ENCODE measurements around the gene CTSL.

Gene CTSL

DNA sequence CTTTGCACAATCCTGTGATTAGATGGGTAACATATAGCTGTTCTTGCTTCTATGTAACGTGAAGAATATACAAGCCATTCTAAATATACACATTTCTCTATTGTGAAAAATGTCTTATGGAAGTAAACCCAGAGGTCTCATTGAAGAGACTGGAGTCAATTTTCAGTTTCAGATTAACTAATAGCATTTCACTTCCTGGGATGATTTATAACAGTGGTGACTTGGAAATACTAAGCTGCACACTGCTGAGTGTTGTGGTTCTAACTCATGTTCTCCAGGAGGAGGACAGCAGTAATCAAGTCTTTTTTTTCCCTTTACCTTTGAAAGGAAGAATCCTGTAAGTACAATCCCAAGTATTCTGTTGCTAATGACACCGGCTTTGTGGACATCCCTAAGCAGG lies 3.3 kb downstream of the CTSL start:
- Mint-ChIP-seq H3K27me3 (ENCODE audit: low read depth) (no peaks in the 10 kb centered on the region), H3K4me3 (peak overlapping the region; percentile 53 to 70 (median 59)), H3K9me3 (no peaks in the 10 kb centered on the region), H3K27ac (no peak overlapping the region), H3K4me1 (peaks cover 16% of the 10 kb centered on the region), H3K36me3 (ENCODE audit: low read depth) (peaks cover 42% of the 10 kb centered on the region)
- TF ChIP-seq, protein P1, sequence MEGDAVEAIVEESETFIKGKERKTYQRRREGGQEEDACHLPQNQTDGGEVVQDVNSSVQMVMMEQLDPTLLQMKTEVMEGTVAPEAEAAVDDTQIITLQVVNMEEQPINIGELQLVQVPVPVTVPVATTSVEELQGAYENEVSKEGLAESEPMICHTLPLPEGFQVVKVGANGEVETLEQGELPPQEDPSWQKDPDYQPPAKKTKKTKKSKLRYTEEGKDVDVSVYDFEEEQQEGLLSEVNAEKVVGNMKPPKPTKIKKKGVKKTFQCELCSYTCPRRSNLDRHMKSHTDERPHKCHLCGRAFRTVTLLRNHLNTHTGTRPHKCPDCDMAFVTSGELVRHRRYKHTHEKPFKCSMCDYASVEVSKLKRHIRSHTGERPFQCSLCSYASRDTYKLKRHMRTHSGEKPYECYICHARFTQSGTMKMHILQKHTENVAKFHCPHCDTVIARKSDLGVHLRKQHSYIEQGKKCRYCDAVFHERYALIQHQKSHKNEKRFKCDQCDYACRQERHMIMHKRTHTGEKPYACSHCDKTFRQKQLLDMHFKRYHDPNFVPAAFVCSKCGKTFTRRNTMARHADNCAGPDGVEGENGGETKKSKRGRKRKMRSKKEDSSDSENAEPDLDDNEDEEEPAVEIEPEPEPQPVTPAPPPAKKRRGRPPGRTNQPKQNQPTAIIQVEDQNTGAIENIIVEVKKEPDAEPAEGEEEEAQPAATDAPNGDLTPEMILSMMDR (IDR thresholded peaks at IDR 0.05; ENCODE audit: unreplicated experiment in 3 of 3): no peak

- Mint-ChIP-seq H3K27ac (no peak overlapping the region), H3K36me3 (ENCODE audit: low read depth) (peaks cover 42% of the 10 kb centered on the region), H3K4me3 (no peak overlapping the region), H3K4me1 (peaks cover 9% of the 10 kb centered on the region), H3K27me3 (ENCODE audit: low read depth) (no peaks in the 10 kb centered on the region), H3K9me3 (no peaks in the 10 kb centered on the region)
- TF ChIP-seq, protein P1 (IDR thresholded peaks at IDR 0.05; ENCODE audit: unreplicated experiment in 3 of 3): no peak
Observed at GRCh38 chr9:87731321-87731720, 5.4 kb downstream of the CTSL start.

- H3K36me3 Mint-ChIP-seq (ENCODE audit: low read depth): peaks cover 39% of the 10 kb centered on the region
- H3K4me1 Mint-ChIP-seq: peaks cover 5% of the 10 kb centered on the region
- H3K9me3 Mint-ChIP-seq: no peaks in the 10 kb centered on the region
- TF ChIP-seq, protein P1 (IDR thresholded peaks at IDR 0.05; ENCODE audit: unreplicated experiment in 3 of 3): no peak
- H3K27ac Mint-ChIP-seq: no peak overlapping the region
- no peaks in the 10 kb centered on the region for H3K27me3 Mint-ChIP-seq (ENCODE audit: low read depth)
- H3K4me3 Mint-ChIP-seq: no peak overlapping the region
Observed at GRCh38 chr9:87732344-87732743, 6.4 kb downstream of the CTSL start.

DNA sequence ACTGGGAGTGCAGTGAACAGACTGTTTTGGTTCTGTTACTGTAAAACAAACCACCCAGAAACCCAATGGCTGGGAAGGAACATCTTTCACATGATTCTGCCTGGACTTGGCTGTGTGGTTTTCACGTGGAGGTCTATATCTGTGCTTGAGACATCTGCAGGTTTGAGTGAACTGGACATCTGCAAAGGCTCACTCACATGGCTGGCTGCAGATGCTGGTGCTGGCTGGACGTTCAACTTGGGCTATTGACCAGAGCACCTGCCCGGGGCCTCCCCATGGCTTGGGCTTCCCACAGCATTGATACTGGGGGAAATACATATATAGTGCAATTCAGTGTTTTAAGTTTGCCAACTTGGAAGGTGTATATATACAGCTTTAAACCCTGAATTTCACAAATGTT lies 6.8 kb downstream of the CTSL start:
- TF ChIP-seq, protein P1 (IDR thresholded peaks at IDR 0.05; ENCODE audit: unreplicated experiment in 3 of 3): no peak
- H3K4me1 Mint-ChIP-seq: peaks cover 3% of the 10 kb centered on the region
- H3K27ac Mint-ChIP-seq: no peak overlapping the region
- peaks cover 37% of the 10 kb centered on the region for H3K36me3 Mint-ChIP-seq (ENCODE audit: low read depth)
- no peaks in the 10 kb centered on the region for H3K27me3 Mint-ChIP-seq (ENCODE audit: low read depth)
- no peak overlapping the region for H3K4me3 Mint-ChIP-seq
- H3K9me3 Mint-ChIP-seq: no peaks in the 10 kb centered on the region

DNA sequence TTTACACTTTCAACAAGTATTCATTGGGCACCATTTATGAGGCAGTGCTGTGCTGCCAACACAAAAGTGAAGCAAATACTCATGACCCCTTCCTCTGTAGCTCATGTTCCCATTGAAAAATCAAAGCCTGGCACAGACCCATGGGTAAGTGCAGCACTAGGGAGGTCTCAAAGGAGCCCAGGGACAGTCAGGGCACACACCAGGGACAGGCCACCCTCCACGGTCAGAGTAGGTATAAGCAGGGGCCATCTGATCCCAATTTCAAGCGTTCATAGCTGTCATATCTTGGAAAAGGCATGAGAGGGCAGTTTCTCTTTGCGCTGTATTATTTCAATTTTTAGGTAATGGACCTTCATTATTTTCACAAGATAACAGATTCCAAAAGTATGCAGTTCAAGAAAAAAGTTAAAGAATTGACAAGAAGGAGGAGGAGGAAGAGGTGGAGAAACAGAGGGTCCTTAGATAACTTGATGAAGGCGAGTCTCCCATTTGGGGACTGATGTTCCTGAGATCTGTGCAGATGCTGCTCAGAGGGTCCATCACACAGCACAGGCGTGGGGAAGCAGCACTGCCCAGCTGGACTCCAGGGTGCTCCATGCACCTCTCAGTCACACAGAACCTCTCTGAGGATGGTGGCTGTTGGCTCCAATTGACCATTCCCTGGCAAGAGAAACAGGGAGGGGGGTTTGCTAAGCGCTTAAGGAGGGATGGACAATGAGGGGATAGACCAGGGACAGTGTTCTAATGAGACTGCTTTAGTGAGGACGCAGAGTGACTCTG lies 7.5 kb downstream of the CTSL start:
- H3K4me1 Mint-ChIP-seq: no peaks in the 10 kb centered on the region

More for the DNA sequence above, 7.5 kb downstream of the CTSL start:
- no peak overlapping the region for H3K4me3 Mint-ChIP-seq
- H3K27ac Mint-ChIP-seq: no peak overlapping the region
- no peaks in the 10 kb centered on the region for H3K27me3 Mint-ChIP-seq (ENCODE audit: low read depth)
- peaks cover 31% of the 10 kb centered on the region for H3K36me3 Mint-ChIP-seq (ENCODE audit: low read depth)
- H3K9me3 Mint-ChIP-seq: no peaks in the 10 kb centered on the region
- TF ChIP-seq, protein P1 (IDR thresholded peaks at IDR 0.05; ENCODE audit: unreplicated experiment in 3 of 3): no peak
